GM18511 (cell line): ENCODE results near the gene ADGRA1.

ENCODE experiments used
- ATAC-seq: cut with Tn5 transposase; IDR thresholded peaks from one replicate; pipeline ENCODE4 v1.9.1; 2021; ENCODE audit warnings: mild to moderate bottlenecking, moderate library complexity; ENCODE audit not compliant: unreplicated experiment

The ADGRA1 gene

DNA sequence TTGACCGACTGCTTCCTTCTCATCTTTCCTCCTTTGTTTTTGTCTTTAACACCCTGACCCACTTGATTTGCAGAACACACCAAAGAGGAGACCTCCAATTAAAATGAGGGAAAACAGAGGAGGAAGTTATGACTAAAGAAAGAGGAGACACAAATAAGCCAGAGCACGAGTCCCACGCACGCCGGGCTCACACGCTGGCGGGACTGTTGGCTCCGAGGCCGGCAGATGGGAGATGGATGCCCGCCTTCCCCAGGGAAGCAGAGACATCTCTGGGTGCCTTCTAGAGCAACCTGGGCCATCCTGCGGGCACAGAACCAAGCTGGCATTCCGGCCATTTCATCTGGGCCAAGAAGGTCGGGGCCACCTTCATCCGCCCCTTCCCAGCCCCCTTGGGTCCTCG, 5.6 kb downstream of the ADGRA1 start:
- no peak for ATAC-seq

DNA sequence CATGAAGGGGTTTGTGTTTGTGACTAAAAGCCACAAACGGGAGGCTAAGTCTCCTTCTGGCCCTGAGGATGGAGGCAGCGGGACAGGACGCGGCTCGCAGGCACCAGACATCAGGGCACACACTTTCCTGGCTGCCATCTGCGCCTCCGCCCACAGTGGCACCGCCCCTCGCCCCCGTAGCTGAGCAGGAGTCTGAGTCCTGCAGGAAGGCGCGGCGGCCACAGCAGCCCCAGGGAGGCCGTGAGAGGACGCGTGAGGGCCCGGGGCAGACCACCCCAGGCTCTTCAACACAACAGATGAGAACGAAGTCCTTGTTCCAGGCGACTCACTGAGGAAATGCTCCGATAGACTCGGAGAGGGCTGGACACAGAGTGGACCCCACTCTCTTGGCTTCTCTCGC, 6.6 kb downstream of the ADGRA1 start:
- ATAC-seq = no peak

DNA sequence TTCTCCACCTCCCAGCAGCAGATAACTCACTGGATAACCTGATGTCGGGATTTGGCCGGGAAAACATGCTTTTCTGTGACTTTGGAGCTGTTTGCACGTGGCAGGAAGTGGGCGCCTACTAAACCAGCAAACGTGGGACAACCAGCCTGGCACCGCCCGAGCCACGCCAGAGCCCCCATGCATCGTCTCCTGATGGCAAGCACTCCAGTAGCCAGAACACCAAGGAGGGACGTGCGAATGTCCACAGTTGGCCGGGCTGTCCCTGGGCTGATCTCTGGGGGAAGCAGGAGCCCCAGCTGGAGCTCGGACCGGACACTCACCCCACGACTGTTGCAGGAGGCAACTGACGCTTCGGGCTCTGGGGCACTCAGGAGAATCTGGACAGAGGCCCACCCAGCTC, 7.1 kb downstream of the ADGRA1 start:
- no peak for ATAC-seq

DNA sequence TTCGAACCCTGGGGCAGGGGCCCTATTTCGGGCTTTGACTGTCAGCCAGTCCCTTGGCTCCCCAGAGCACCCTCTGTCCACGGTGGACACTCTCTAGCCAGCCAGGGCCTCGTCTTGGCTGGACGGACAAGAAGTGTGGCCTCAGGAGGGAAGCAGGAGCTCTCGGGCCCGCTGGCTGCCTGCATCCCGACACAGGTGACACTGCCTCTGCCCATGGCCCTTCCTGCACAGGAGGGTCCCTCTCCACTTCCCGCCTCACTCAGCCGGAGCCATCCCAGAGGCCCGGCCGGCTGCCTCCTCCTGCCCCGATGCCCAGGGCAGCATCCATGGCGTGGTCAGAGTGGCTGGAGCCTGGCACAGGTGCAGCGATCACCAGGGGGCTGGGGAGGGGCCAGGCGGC, 7.9 kb downstream of the ADGRA1 start:
- no peak for ATAC-seq

DNA sequence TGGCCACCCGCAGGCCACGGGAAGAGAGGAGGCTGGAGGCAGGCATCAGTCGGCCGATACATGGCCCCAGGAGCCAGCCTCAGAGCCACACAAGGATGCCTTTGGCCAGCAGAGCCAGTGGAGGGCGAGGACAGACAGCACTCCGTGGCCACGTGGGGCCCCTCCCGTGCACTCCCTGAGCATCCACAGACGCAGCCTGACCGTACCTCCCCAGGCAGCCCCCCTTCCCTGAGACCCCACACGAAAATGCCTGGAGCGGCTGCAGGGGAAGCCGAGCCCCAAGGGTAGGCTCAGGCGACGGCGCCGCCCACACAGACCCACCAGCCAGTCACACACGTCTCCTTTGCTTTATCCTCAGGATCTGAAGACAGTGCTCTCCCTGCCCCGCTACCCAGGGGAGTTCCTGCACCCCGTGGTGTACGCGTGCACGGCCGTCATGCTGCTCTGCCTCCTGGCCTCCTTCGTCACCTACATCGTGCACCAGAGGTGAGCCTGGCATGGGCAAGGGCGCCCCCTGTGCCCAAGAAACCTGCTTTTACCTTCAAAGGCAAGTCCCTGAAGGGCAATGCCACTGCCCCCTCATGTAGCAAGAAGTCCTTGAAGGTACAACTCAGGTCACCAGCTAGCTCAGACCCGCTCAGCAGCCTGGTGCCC, 9.0 kb downstream of the ADGRA1 start:
- no peak for ATAC-seq

DNA sequence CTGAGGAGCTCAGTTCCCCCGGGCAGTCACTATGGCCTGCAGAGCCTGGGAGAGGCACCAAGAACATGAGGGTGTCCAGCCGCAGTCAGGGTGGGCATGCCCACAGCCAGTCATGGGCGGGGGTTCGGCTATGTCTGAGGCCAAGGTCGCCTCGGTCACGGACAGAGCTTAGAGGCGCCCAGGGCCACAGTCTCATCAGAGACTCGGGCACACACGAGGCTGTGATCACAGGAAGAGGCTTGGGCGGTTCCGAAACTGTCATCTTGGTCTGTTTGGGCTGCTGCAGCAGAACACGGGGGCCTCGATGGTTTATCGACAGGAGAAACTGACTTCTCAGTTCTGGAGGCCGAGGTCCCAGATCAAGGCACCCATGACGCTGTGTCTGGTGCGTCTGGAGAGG, 9.7 kb downstream of the ADGRA1 start:
- no peak for ATAC-seq

DNA sequence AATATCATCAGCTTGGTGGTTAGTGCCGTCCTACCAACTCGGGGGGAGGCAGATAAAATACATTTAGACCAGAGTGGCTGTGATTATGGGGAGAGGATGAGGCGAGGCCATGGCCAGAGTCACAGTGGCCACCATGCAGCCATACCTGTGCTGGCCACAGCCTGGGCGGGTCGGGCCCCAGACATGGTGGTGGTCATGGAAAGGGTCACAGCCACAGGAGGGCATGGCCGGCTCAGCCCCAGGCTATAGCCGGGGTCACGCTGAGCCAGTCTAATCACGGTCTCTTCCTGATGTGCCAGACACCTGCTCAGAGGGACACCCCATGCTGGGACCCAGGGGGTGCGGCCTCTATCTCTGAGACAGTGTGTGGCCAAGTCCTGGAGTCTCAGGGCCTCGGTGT, 10.2 kb downstream of the ADGRA1 start:
- ATAC-seq = no peak

DNA sequence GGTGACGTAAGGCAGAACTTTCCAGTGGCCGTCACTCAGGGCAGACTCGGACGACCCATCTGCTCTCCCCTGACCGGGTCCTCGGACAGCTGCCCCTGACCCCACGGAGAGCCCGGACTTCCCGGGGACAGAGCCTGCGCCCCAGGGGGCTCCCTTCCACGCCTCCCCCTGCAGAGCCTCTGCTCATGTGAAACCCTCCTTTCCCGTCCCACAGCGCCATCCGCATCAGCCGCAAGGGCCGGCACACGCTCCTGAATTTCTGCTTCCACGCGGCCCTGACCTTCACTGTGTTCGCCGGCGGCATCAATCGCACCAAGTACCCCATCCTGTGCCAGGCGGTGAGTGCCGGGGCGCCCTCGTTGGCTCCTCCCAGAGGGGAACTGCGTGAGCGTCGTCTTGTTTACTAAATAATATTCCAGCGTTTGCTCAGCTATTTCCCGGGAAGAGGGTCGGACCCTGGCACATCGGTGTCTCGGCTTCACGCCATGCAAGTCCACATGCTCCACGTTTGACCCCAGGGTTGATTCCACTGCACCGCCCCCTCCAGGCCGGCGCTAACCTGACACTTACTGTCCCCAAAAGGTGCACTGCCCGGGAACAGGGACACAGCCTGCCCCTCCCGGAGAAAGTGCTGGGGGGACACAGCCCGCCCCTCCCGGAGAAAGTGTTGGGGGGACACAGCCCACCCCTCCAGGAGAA, 10.9 kb downstream of the ADGRA1 start:
- ATAC-seq = no peak

DNA sequence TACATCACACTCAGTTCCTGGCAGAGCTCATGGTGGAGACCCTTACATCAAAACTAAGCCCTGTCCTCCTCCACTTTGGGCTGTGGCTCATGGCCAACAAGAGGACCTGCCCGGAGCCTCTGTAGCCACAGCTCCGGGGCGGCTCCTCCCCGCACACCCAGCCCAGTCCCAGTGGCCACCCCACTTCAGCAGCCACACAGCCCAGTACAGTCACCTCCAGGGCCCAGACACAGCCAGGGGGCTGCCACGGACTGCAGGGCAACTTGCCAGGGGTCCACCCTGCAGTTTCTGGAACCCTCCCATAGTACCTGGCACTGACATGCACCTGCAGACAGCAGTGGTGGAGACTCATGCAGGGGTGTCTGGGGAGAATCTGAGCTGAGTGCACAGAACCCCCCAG, 11.8 kb downstream of the ADGRA1 start:
- ATAC-seq = no peak

DNA sequence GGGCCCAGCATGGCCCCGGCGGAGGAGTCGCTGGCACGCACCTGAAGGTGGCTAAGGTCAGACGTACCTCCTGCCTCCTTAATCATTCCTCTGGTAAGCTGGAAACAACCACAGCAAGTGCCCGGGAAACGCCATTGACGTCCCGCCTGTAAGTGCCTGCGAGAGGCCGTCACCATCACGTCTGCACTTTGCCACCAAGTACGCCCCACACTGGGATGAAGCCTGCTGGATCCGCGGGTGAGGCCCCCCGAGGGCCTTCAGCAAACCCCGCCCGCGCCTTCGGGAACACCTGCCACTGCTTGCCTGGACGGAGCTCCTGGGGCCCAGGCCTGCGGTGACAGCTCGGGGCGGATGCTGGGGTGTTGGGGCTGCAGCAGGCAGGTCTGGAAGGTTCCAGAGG, 12.5 kb downstream of the ADGRA1 start:
- ATAC-seq = no peak

DNA sequence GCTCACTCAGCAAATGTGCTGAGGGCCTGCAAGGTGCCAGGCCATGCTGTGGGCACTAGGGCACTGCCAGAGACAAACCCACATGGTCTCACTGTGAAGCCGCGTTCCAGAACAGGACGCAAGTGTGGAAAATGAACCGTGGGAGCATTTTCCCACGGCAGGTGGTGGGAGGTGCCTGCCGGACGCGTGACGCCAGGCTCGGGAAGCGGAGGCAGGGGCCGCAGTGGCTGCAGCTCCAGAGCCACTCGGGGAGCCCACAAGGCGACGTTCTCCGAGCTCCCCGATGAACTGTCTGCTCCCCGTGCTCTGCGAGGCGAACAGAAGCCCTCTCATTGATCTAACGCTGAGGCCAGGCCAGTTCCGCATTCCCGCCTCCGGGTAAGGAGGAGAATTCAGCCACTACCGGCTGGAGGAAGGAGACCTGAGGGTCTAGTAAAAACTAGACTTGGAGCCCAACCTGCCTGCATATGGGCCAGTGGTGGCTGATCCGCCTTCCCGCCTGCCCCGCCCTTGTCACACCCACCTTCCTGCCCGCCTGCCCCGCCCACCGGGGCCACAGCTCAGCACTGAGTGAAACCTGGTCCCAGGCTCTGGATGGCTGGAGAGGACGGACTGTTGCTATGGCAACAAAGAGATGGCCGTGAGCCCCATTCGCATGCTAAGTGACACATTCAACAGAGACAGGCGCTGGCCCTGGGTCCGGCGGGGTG, 13.1 kb downstream of the ADGRA1 start:
- no peak for ATAC-seq

DNA sequence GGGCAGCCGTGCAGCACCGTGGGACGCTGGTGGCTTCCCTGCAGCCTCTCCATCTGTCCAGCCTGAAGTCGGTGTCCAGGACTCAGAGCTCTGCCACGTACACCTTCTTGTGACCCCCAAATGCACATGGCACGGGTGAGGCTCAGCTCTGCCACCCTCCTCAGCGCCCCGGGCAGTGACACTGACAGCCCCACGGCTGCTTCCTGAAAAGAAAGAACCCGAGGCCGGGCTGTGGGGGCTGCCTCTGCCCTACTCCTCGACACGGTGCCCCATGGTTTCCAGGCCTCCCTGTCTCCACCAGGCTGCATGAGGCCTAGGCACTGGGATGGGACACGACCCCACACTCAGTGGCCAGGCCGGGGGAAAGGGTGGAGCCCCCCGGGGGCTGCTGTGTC, 13.7 kb downstream of the ADGRA1 start:
- ATAC-seq = no peak

DNA sequence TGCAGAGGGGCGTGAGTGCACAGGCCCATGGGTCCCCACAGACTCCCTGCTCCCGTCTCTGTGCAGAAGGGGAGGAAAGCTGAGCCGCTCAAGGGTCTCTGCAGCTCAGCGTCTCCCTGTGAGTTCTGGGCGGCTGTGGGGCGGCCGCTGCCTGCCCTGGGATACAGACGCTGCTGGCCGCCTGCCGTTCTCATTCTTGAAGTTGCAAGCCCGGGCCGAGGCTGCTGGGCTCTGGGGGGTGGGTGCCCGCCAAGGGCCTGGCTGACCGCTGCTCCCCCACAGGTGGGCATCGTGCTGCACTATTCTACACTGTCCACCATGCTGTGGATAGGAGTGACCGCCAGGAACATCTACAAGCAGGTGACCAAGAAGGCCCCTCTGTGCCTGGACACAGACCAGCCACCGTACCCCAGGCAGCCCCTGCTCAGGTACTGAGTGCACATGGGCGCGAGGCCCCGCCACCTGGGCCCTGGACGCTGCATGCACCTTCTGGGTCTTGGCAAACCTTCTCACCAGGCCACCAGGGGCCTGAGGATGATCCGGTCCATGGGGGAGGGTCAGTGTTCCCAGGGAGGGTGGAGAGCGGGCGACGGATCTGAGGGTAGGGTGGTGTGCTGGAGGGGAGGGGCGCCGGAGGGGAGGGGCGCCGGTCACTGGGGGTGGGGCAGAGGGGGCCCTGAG, 14.8 kb downstream of the ADGRA1 start:
- no peak for ATAC-seq

DNA sequence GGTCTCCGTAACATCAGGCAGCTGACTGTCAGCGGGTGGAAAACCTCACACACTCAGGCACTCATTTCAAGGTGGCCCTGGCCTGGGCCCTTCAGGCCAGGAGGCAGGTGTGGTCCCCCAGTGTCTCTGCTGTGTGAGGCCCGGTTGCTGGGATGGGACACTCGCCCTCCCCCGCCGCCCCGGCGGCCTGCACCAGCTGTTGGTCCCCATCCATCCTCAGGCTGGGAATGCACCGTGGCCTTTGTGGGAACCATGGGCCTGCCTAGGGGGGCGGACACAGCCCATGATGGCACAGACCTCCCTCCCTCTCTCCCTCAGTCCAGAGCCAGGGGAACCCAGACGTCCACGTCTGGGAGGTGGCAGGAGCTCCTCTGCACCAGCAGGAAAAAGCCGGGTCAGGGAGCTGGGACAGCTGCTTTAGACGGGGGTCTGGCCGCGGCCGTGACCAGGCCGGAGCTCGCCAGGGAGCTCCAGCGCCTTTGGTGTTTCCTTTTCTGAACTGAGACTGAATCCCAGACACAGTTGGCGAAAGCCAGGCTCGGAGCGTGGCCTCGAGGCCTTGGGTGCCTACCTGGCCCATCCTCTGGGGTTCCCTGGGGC, 15.7 kb downstream of the ADGRA1 start:
- ATAC-seq = no peak

DNA sequence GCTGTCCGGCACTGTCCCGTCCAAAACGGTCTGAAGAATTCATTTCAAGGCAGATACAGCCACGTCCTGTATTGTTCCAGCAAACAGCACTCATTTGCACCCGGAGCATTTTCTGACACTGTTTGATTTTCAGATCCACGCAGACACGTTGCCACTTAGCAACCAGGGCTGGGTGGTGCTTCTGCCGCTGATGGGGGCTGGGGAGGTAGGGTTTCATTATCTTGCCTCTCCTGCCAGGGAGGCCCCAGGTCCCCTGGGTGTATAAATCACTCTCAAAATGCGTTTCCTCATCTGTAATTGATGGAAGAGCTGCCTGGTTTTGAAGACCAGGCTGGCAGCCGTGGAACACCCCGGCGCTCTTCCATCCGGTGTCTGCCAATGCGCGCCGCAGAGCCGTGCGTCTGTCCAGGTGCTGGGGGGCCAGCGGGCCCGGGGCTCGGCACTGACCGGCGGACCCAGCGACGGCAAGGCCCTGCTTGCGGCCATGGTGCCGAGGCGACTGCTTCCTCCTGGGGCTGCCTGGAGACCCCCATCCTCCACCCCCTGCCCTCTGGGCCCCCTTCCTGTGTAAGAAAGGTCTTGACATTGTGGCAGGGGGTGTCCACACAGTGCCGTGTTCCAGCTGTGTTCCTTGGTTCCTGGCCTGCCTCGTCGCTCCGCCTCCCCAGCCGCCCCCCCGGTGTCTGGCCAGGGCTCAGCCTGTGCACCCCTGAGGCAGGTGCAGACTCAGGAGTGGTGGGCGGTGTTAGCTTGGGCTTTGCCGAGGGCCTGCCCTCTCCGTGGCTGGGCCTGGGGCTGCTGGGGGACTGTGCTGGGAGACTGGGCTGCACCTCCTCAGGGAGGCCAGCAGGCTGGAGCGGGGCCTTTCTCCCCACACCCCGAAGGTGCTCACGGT, 16.6 kb downstream of the ADGRA1 start:
- no peak for ATAC-seq

DNA sequence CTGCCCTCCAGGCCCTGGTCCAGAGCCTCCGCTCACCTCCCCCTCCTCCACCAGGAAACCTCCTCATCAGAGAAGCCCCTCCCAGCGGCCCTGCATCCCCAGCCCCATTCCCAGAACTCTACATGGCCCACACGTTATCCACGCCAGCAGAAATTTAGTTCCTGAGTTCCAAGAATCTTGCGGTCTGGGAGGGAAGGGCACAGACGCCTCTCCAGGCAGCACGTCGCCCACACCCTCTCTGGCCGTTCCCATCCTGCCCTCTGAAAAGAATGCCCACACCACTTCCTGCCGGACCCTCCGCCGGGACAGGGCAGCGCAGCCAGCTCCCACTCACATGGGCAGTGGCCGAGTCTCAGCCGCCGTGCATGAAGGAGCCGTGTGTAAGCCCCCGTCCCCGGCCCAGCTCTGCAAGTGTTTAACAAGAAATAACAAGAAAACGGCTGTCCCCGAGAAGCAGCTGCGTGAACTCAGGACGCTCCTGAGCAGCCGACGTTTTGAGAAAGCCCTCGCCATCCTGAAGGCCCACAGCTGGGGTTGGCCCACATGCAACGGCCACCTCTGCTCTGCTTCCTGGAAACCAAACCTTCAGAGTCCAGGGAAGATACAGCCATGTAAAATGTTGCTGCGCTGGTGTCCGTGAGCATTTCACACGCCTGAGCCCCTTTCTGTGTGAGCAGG, 17.4 kb downstream of the ADGRA1 start:
- ATAC-seq = no peak

DNA sequence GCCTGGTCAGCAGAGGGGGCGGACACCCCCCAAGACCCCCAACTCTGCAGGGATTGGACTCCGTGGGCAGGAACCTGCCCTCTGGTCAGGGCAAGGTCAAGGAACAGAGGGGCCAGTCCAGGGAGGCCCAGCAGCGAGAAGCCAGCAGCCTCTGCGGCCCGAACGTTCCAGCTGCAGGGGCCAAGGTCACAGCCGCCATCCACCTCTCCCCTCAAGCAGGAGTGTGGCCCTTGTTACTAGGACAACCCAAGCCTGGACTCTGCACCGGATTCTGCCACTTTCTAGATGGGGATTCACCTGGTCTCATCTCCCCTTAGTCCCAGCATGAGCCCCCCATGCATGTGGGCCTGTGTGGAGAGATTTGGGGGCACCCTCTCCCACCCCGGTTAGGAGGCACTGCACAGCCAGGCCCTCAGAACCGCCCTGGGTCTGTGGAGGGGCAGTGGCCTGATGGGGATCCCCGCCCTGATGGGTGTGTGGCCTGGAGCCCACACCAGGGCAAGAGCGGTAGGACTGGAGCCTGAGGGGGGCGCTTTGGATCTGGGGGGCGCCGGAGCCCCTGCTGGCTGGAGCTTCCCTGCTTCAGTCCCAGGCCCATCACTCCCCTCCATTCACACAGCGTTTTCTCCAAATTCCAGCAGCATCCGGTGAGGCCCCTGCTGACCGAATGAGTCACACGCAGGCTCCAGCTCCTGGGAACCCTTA, 18.1 kb downstream of the ADGRA1 start:
- ATAC-seq = no peak

DNA sequence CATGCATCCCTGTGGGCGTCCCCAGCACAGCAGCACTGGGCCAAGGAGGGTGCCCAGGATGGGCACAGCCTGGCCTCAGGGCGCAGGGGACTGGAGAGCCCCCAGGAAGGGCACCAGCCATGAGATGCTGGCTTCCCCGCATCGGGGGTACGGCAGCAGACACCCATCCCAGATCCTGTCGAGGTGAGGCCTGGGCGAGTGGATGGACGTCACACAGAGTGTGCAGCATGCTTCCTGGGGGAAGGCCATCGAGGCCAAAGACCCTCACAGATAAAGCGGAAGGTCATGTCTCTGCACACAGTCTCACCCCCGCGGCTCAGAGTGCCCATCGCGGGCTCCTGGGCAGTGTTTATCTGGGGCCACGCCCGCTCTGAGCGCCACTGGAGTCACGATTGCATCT, 18.8 kb downstream of the ADGRA1 start:
- no peak for ATAC-seq

DNA sequence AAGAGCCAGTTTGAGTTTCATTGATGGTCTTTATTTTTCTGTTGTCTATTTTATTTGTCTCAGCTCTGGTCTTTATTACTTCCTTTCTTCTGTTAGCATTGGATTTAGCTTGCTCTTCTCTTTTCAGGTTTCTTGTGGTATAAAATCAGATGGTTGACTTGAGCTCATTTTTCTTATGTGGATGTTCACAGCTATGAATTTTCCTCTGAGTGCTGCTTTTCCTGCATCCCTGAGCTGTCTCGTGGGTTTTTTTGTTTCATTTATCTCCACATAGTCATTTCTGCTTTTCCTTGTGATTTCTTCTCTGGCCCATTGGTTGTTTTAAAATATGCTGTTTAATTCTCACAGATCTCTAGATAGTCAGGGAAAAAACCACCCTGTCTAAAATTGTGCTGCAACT, 19.7 kb downstream of the ADGRA1 start:
- no peak for ATAC-seq
